B cell (primary cell): Measurements from ENCODE around the gene AGBL2. TPM values are rescaled to one million over a fixed set of nuclear protein-coding genes. Genes with fewer than 3 reads are reported as not detected.

Source experiments
- ATAC-seq: fragments of 200-7000 bp; cut with Tn5 transposase; one replicate; pipeline ENCODE4 v1.10.0; 2021; ENCODE audit warnings: low read depth, mild to moderate bottlenecking, moderate number of reproducible peaks, moderate library complexity
- CTCF ChIA-PET: fragments of 350-600 bp; sonication (Branson Sonifier 250); formaldehyde crosslinking; loops from one replicate; lab custom pipeline; 2021; ENCODE audit warnings: antibody characterized with exemption, inconsistent platforms; lab: Charles Lee
- POLR2A ChIA-PET: fragments of 350-600 bp; sonication (Branson Sonifier 250); formaldehyde crosslinking; loops from one replicate; lab custom pipeline; 2021; ENCODE audit warnings: antibody characterized with exemption; lab: Charles Lee
- DNase-seq: peaks from one replicate; pipeline ENCODE4 v3.0.0; 2013
- H2AFZ ChIP-seq: 2 replicates; pipeline ENCODE4 v1.6.1; 2012; ENCODE audit warnings: mild to moderate bottlenecking, low read depth, low read length; ENCODE audit not compliant: insufficient read depth, poor library complexity, severe bottlenecking
- H3K27ac ChIP-seq, 2 donors: 1 replicate in 1 of 2; 2 replicates in 1 of 2; pipeline ENCODE4 v1.5.1; 2012 to 2013; ENCODE audit warnings: low read length in 2 of 2, mild to moderate bottlenecking in 2 of 2, moderate library complexity in 1 of 2
- H3K27me3 ChIP-seq, 4 experiments: fragments of 200-600 bp in 1 of 4; sonication (generic) in 1 of 4; replicated peaks in 1 of 4; 1 replicate in 2 of 4; 2 replicates in 2 of 4; pipeline versions ENCODE4 v1.6.1 to v1.7.0; 2013 to 2016; ENCODE audit warnings: low read length in 3 of 4, mild to moderate bottlenecking in 2 of 4, mixed read lengths in 1 of 4, moderate library complexity in 1 of 4; ENCODE audit not compliant: insufficient read depth in 4 of 4, control insufficient read depth in 3 of 4; ENCODE audit errors: control extremely low read depth in 1 of 4
- H3K36me3 ChIP-seq, 2 experiments: replicated peaks in 1 of 2; 1 replicate in 1 of 2; 2 replicates in 1 of 2; pipeline versions ENCODE4 v1.6.1 to v1.7.1; 2013; ENCODE audit warnings: low read length in 1 of 2; ENCODE audit not compliant: insufficient read depth in 2 of 2, control insufficient read depth in 1 of 2; ENCODE audit errors: control extremely low read depth in 1 of 2, extremely low read depth in 1 of 2
- H3K4me1 ChIP-seq, 2 donors: fragments of 200-600 bp in 1 of 2; sonication (generic) in 1 of 2; 1 replicate in 1 of 2; 2 replicates in 1 of 2; pipeline versions ENCODE4 v1.5.1 to v1.6.1; 2013 to 2017; ENCODE audit warnings: low read length in 2 of 2; ENCODE audit not compliant: control insufficient read depth in 2 of 2, insufficient read depth in 2 of 2
- H3K4me2 ChIP-seq: replicated peaks from 2 replicates; pipeline ENCODE3; 2012; ENCODE audit warnings: mild to moderate bottlenecking, low read depth, low read length; ENCODE audit not compliant: poor library complexity, severe bottlenecking
- H3K4me3 ChIP-seq, 5 experiments: fragments of 200-600 bp in 1 of 5; sonication (generic) in 1 of 5; 1 replicate in 3 of 5; 2 replicates in 2 of 5; pipeline versions ENCODE4 v1.5.1 to v1.7.0; 2011 to 2016; ENCODE audit warnings: low read length in 4 of 5, mild to moderate bottlenecking in 4 of 5, low read depth in 2 of 5, control low read depth in 1 of 5, moderate library complexity in 1 of 5; ENCODE audit not compliant: insufficient read depth in 1 of 5; ENCODE audit errors: control extremely low read depth in 1 of 5, extremely low read depth in 1 of 5
- H3K79me2 ChIP-seq: fragments of 200-600 bp; sonication (generic); one replicate; pipeline ENCODE4 v1.6.0; 2016; ENCODE audit warnings: low read length; ENCODE audit not compliant: control insufficient read depth, insufficient read depth
- H3K9ac ChIP-seq: fragments of 200-600 bp; sonication (generic); 2 replicates; pipeline ENCODE4 v1.6.1; 2017; ENCODE audit warnings: mild to moderate bottlenecking, low read length, moderate library complexity
- H3K9me3 ChIP-seq, 3 donors: one replicate each; pipeline versions ENCODE4 v1.6.1 to v1.7.1; 2013; ENCODE audit warnings: low read length in 2 of 3; ENCODE audit not compliant: control insufficient read depth in 2 of 3, insufficient read depth in 1 of 3; ENCODE audit errors: control extremely low read depth in 1 of 3
- H4K20me1 ChIP-seq: 2 replicates; pipeline ENCODE4 v1.6.0; 2012; ENCODE audit warnings: mild to moderate bottlenecking, low read length; ENCODE audit not compliant: insufficient read depth, control insufficient read depth, poor library complexity, severe bottlenecking
- H3K27ac Mint-ChIP-seq: one replicate; pipeline ENCODE4 v1.8.0; 2021; ENCODE audit warnings: mixed read lengths
- H3K27me3 Mint-ChIP-seq: one replicate; pipeline ENCODE4 v1.8.0; 2021; ENCODE audit warnings: mixed read lengths
- H3K4me1 Mint-ChIP-seq: one replicate; pipeline ENCODE4 v1.8.0; 2021; ENCODE audit warnings: mixed read lengths
- H3K4me3 Mint-ChIP-seq: one replicate; pipeline ENCODE4 v1.8.0; 2021; ENCODE audit warnings: mixed read lengths
- H3K9me3 Mint-ChIP-seq: one replicate; pipeline ENCODE4 v1.8.0; 2022; ENCODE audit warnings: mixed read lengths; ENCODE audit not compliant: insufficient read depth
- EZH2 ChIP-seq: IDR thresholded peaks from 2 replicates; pipeline ENCODE4 v1.6.1; 2012; ENCODE audit warnings: borderline replicate concordance, low read depth, mild to moderate bottlenecking, moderate library complexity, low read length; ENCODE audit not compliant: insufficient read depth, poor library complexity, severe bottlenecking
- WGBS: methylation state at CpG from one replicate; pipeline ENCODE4 v1.1.5; 2013; ENCODE audit warnings: missing lambda C conversion rate; ENCODE audit not compliant: insufficient coverage; 5-methylcytosine and 5-hydroxymethylcytosine counted together
- intact Hi-C: fragments of 100-400 bp; cut with micrococcal nuclease; formaldehyde crosslinking; loops from one replicate; pipeline ENCODE4 v1.10.0; 2022
- polyA plus RNA-seq: library from polyadenylated mRNA; depleted of rRNA; stranded (reverse); fragments of >200 nt; gene quantifications from 2 replicates; pipeline ENCODE4 v1.2.3, GENCODE V29; 2012
- total RNA-seq, 2 donors: library from RNA; stranded (reverse); fragments of 120-200 nt in 1 of 2; gene quantifications; 1 replicate in 1 of 2; 2 replicates in 1 of 2; pipeline versions ENCODE4 v1.2.3 to v1.2.4, GENCODE V29; 2013 to 2022
- TF ChIP-seq, protein P1 (sequence below): fragments of 200-600 bp; IDR thresholded peaks from one replicate; pipeline ENCODE4 v1.8.0; 2022; ENCODE audit warnings: antibody characterized with exemption, mild to moderate bottlenecking

The AGBL2 gene
- total and polyA plus RNA-seq, 2 donors (not counting 1 experiment from before 2014, with no cell fraction given): 13.6 to 28.6 TPM

DNA sequence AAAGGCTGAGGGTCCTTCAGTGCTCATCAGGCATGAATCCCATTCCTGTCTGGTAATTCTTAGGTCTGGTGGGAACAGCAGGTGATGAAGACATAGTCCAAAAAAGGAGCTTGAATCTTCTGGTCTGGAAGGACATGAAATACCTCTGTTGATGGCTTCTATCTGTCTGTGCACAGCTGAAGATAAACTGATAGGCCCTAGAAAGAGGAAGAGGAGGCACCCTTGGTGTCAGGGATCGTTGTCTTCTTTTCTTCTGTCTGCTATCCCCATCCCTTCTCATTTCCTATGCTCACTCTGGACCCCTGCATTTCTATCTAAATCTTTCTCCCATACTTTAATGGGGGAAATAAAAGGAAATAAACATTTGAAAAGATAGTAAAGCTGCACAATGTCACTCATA, 9.4 kb downstream of the AGBL2 start:
- Mint-ChIP-seq H3K27ac (no peak overlapping the region), H3K27me3 (no peaks in the 10 kb centered on the region), H3K4me1 (no peaks in the 10 kb centered on the region), H3K4me3 (no peak overlapping the region), H3K9me3 (no peaks in the 10 kb centered on the region)
- no CpG with 5 or more reads among the region's 1 CpG for WGBS
- no peak overlapping the region for H3K9ac ChIP-seq
- H2AFZ ChIP-seq: no peak overlapping the region
- intact Hi-C loops: no loop called here
- no peak overlapping the region for H3K4me3 ChIP-seq
- DNase-seq (no peak), ATAC-seq (no peak)
- POLR2A ChIA-PET: interaction anchor here (0.7 kb wide), 2 partner anchors 98 to 518 kb away, joined by 4 read pairs; no protein-coding TSS in a partner anchor
- no peaks in the 10 kb centered on the region for H4K20me1 ChIP-seq
- CTCF ChIA-PET: interaction anchor here (0.7 kb wide), 1 partner anchor 415 kb away, joined by 3 read pairs; no protein-coding TSS in a partner anchor
- no peaks in the 10 kb centered on the region for H3K4me1 ChIP-seq
- TF ChIP-seq EZH2: no peak
- TF ChIP-seq, protein P1, sequence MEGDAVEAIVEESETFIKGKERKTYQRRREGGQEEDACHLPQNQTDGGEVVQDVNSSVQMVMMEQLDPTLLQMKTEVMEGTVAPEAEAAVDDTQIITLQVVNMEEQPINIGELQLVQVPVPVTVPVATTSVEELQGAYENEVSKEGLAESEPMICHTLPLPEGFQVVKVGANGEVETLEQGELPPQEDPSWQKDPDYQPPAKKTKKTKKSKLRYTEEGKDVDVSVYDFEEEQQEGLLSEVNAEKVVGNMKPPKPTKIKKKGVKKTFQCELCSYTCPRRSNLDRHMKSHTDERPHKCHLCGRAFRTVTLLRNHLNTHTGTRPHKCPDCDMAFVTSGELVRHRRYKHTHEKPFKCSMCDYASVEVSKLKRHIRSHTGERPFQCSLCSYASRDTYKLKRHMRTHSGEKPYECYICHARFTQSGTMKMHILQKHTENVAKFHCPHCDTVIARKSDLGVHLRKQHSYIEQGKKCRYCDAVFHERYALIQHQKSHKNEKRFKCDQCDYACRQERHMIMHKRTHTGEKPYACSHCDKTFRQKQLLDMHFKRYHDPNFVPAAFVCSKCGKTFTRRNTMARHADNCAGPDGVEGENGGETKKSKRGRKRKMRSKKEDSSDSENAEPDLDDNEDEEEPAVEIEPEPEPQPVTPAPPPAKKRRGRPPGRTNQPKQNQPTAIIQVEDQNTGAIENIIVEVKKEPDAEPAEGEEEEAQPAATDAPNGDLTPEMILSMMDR: no peak
- no peak overlapping the region for H3K4me2 ChIP-seq
- no peaks in the 10 kb centered on the region for H3K79me2 ChIP-seq
- H3K27ac ChIP-seq: no peak overlapping the region
- peaks cover 0 to 2% of the 10 kb centered on the region in 2 experiments for H3K36me3 ChIP-seq
- no peaks in the 10 kb centered on the region for H3K27me3 ChIP-seq
- H3K9me3 ChIP-seq: no peaks in the 10 kb centered on the region

DNA sequence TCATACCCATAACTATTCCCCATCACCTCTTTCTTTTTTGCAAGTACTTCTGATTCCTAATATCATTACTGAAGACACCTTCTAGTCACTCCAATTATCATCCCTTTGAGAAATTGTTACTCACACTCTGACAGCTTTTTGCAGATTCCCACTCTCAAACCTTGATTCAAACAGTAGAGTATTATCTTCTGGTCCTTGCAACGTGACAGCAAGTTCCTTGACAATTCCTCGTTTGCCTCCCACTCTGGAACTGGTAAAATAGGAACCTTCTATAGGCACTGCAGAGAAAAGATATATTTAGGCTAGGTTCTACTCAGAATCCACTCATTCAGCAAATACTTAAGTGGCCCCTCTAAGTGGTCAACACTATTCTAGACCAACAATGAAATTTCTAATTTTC, 23.2 kb downstream of the AGBL2 start:
- Histone ChIP-seq H3K9me3 (no peaks in the 10 kb centered on the region), H3K79me2 (no peaks in the 10 kb centered on the region), H3K9ac (no peak overlapping the region), H3K36me3 (no peaks in the 10 kb centered on the region), H2AFZ (no peak overlapping the region), H3K4me2 (no peak overlapping the region), H3K4me3 (no peak overlapping the region), H3K27ac (no peak overlapping the region), H4K20me1 (no peaks in the 10 kb centered on the region), H3K27me3 (no peaks in the 10 kb centered on the region), H3K4me1 (no peaks in the 10 kb centered on the region)
- ChIA-PET CTCF (no interaction called here), POLR2A (no interaction called here)
- H3K9me3 Mint-ChIP-seq: no peaks in the 10 kb centered on the region
- DNase-seq (no peak), ATAC-seq (no peak)
- whole genome bisulfite sequencing: no CpG with 5 or more reads among the region's 2 CpGs
- H3K4me1 Mint-ChIP-seq: no peaks in the 10 kb centered on the region
- no peak overlapping the region for H3K27ac Mint-ChIP-seq
- H3K27me3 Mint-ChIP-seq: no peaks in the 10 kb centered on the region
- no peak for TF ChIP-seq EZH2
- TF ChIP-seq, protein P1: no peak
- H3K4me3 Mint-ChIP-seq: no peak overlapping the region
- intact Hi-C loops: no loop called here
